ENCODE measurements around the gene ZIM2.

The ZIM2 gene

GRCh38 chr19:56838909-56839651 lies 1.4 kb downstream of the ZIM2 start:
- DNase-seq: no peak

GRCh38 chr19:56838024-56838908 lies 2.3 kb downstream of the ZIM2 start:
- no peak for DNase-seq

DNA sequence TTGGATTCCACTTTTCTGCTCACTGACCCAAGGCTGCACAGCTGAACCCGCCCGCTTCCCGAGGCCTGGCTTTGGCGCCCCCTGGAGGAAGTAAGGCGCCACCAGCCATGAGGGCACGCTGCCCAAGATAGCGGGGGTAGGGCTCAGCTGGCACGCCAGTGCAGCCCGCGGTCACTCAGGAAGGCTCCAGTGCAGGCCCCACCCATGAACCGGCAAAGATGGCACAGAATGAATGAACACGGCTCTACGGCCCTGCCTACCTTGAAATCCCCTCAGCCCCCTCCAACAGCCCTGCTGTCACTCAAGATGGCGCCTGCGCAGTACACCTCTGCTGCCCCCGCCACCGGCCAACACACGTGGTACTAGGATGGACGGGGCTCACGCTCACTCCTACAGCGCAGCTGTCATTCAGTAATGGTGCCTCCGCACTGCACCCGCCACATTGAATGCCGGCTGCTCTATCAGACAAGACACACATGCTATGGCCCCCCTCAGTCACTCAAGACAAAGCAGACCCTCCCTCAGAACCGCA lies 3.0 kb downstream of the ZIM2 start:
- no peak for DNase-seq

- DNase-seq: no peak
Observed at GRCh38 chr19:56837004-56837403, 3.5 kb downstream of the ZIM2 start.

DNA sequence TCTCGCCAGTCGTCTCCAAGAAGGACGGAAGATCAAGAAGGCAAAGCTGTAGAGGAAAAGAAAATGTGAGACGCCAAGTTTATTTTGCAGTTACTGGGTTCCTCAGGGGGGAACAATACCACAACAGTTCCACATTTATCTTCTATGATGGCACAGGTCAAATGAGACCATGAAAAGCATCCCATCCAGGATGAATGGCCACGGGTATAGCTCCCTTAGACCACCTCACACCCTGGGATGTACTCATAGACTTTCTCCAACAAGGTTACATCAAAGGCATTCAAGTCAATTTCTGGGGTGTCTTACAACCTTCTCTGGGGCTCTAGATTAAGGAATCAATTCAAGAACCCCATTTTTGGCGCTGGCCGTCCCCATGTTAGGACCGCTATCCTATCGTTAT lies 4.5 kb downstream of the ZIM2 start:
- DNase-seq: no peak

DNA sequence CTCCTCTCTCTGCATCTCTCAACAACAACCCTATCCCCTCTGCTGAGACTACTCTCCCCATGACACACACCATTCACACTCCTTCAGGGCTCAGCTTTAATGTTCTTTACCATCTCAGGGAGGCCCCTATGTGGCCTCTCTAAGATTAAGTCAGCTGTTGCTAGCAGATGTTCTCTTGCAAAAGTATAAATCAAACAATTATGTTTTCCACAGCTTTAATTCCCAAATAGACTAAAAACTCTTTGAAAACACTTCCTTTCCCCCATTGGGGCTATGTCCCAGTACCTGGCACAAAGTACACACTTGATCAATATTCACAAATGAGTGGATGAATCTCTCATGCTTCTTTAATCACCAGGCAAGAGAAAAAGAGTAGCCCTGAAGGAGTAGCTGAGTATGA lies 5.1 kb downstream of the ZIM2 start:
- DNase-seq: no peak

DNA sequence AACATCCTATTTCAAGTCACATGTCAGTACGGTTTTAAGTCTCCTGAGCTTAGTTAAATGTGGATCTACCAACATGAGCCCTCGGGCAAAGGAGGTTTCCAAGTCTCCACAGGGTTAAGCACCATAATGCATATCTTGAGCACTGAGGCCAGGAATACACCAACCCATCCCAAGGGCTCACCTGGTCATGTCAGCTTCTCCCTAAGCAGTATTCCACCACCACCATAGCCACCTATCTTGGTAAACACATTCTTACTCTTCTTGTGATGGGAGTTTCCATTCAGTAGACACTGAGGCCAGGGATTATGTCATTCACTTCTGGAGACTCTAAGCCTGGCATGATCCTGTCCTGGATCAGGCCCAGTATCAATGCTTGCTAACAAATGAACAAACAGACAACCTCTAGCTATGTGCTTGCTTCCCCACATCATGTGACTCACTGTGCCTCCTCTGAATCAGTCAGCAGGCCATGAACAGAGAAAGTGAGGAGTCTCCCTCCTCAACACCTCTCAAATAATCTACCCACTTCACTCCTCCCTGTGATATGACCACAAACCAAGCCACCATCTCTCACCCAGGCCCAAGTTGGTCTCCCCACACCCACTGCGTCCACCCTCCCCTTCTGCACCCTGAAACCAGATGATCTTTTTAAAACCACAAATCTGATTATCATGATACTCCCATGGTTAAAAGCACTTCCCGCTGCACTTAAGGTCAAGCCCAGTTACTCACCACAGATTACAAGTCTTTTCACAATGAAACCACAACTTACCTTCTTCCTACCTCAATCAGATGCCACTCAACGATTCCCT lies 5.8 kb downstream of the ZIM2 start:
- DNase-seq: no peak

- DNase-seq: no peak
Observed at GRCh38 chr19:56832352-56832928, 8.1 kb downstream of the ZIM2 start.

- DNase-seq: no peak
Observed at GRCh38 chr19:56831255-56831654, 9.3 kb downstream of the ZIM2 start.

DNA sequence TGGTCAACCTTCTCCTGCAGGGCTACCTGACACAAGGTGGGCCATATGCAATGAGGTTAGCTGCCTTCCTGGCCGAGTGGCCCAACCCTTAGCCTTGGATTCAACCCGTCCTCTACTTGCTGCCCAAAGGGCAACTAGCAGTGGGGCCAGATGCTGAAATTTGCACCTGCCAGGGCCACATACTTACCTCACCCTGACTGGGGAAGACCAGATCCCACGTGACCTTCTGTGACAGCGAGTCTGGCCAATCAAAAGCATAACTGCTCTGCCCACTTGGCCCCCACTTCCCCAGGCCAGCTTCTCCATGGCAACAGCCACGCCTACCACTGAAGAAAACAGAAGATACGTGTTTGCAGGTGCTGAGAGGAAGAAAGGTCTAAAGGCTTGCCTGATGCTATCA lies 10.9 kb downstream of the ZIM2 start:
- DNase-seq: no peak

- DNase-seq: no peak
Observed at GRCh38 chr19:56827708-56828107, 12.8 kb downstream of the ZIM2 start.

DNA sequence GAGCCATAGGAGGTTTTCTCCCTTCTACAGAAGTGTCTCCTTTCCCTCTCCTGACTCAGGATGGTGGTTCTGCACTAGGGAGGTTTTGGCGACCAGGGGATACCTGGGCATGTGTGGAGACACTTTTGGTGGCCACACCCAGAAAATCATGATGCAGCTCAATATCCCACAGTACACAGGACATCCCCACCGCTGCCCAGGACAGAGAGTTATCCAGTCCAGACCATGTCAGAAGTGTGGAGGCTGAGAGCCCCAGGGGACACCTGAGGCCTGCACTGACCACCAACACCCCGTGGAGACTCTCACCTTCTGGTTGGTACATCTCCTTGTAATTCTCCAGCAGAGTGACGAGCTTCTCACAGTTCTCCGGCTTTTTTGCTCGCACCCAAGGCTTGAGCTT lies 16.6 kb downstream of the ZIM2 start:
- DNase-seq: no peak

DNA sequence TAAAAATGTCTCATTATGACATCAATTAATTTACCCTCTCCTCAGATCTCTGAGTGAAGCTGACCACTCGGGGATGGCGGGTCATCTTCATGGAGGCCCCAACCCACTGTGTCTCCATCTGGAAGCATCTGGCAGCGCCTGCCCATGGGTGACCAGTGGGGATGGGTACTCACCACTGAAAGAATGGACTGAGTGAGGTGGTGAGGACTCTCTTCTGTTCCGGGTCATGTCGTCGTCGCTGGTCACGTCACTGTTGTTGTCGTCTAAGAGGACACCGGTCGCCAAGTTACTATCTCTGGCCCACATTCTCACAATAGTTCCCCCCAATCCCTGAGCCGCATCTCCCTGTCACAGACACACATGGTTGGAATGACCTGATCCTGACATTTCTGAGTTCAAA lies 17.1 kb downstream of the ZIM2 start:
- DNase-seq: no peak

DNA sequence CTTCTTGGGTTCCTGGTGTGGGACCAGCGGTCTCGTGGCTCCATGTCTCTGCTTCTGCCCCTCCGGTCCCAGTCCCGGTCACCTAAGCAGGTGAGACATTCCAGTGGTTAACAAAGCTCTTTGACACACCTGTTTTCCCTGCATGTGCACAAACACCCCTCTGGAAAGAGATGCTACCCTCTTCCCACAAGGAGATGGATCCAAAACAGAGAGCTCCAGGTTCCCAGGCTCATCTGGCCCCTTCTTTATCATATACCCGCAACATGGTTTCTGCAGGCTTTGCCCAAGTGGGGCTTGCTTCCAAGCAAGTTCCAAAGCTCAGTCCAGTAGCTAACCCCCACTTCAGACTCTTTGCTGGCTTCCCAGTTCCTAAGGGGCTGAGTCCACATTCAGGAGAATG lies 17.8 kb downstream of the ZIM2 start:
- no peak for DNase-seq

DNA sequence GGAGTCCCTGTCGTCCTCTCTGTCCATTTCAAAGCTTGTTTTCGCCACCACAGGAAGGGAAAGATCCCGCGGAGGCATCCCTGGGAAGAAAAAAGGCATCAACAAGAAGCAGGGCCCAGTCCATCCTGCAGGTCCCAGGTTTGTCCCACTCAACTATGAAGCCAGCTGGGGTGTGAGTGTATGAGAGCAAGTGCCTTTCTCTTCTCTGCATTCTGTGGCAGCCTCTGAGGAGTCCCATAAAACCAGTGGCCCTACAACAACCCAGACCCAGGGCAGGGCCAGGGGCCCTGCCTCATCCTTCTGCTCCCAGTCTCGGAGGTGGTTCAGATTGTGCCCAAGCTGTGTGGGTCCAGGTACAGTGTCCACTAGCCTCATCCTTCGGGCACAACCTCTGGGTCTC lies 18.9 kb downstream of the ZIM2 start:
- DNase-seq: no peak

- DNase-seq: no peak
Observed at GRCh38 chr19:56821209-56821608, 19.3 kb downstream of the ZIM2 start.

- DNase-seq: no peak
Observed at GRCh38 chr19:56819166-56819565, 21.4 kb downstream of the ZIM2 start.

- DNase-seq: no peak
Observed at GRCh38 chr19:56814656-56815055, 25.9 kb downstream of the ZIM2 start.

- DNase-seq: no peak
Observed at GRCh38 chr19:56813531-56813930, 27.0 kb downstream of the ZIM2 start.

GRCh38 chr19:56811480-56811879 lies 29.0 kb downstream of the ZIM2 start:
- no peak for DNase-seq

GRCh38 chr19:56810260-56810659 lies 30.3 kb downstream of the ZIM2 start:
- DNase-seq: no peak

DNA sequence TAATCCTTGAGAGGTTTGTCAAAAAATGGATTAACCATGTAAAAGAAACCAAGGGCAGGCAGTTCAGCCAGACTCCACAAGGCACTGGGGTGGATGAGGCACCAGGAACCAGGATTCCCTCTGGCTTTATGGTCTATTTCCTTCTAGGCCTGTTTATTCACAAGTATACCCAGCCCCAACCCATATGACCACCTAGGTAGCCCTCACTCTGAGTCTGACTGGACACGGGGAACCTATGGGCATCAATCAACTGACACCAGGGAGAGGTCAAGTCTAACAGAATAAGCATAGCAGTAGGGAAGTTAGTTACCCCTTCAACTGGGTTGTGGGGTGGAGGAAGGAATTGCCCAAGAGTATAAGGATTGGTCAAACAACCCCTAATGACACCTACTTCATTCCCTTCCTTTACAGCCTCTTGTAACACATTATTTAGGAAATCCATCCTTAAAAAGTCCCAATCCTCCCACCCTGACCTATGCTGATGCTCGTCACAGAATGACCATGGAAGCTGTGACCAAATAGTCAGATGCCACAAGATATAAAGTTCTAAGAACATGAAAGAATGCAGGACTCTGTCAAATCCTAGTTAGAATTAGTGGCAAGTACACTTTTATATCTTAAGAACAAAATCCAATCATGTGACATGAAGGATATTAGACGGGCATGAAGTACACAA lies 31.7 kb downstream of the ZIM2 start:
- DNase-seq: no peak
